Measurements from ENCODE around the gene OR52K1.

Gene OR52K1

DNA sequence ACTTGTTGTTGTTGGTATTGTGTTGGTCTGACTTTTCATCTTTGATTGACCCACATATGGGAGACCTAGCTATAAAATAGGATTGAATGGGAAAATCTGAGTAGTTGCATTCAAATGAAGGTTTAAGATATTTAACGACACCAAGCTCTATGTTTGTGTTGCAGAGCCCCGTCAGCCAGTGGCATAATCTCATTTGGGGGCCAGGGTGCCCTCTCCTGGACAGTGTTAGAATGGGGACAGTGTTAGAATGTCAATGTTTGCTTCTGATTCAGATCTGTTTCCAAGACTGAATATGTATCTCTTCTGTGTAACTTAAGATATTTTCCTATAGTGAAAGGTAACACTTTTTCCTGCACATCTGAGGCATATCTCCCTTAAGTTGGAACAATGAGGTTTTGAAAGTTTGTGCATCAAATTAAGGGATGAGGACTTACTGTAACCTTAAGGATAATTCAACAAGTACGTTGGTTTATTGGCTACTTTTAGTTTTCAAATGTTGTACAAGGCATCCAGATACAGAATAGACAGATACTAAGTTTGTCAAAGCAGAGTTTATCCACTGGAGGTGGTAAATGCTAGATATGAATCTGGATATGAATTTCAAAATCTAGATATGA, 57.3 kb downstream of the OR52K1 start:
- H3K4me3 ChIP-seq (ENCODE audit: low read length): no peak overlapping the region
- TF ChIP-seq, protein P1, sequence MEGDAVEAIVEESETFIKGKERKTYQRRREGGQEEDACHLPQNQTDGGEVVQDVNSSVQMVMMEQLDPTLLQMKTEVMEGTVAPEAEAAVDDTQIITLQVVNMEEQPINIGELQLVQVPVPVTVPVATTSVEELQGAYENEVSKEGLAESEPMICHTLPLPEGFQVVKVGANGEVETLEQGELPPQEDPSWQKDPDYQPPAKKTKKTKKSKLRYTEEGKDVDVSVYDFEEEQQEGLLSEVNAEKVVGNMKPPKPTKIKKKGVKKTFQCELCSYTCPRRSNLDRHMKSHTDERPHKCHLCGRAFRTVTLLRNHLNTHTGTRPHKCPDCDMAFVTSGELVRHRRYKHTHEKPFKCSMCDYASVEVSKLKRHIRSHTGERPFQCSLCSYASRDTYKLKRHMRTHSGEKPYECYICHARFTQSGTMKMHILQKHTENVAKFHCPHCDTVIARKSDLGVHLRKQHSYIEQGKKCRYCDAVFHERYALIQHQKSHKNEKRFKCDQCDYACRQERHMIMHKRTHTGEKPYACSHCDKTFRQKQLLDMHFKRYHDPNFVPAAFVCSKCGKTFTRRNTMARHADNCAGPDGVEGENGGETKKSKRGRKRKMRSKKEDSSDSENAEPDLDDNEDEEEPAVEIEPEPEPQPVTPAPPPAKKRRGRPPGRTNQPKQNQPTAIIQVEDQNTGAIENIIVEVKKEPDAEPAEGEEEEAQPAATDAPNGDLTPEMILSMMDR (IDR thresholded peaks at IDR 0.05; ENCODE audit: insufficient read depth, low read depth, low read length, missing control alignments): peak; percentile 76
- DNase-seq (ENCODE audit: low read depth): peak; percentile 54

DNA sequence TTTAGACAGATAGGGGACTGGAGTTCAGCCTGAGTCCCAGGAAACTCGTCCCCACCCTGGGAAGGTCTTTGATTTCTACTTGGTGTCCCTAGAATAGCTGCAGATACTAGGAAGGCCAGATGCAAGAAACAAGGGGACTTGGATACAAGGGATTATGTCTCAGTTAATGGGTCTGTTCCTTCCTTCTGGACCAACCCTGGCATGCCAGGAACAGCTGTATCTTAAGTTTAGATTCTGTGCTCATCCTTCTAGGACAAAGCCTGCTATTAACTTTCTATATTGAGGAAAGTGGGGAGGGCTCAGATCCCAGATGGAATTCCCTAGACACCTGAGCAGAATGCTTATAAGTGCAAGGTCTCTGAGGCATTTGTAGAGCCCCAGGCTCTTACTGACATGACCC, 58.6 kb downstream of the OR52K1 start:
- no peak overlapping the region for H3K4me3 ChIP-seq (ENCODE audit: low read length)
- TF ChIP-seq, protein P1 (IDR thresholded peaks at IDR 0.05; ENCODE audit: insufficient read depth, low read depth, low read length, missing control alignments): no peak
- DNase-seq (ENCODE audit: low read depth): no peak
